ENCODE results near the gene KEAP1. TPM values are rescaled to one million over a fixed set of nuclear protein-coding genes. Genes with fewer than 3 reads are reported as not detected.
A peak's percentile ranks its signal among the peaks of the same experiment; 100 is the strongest.

The KEAP1 gene
- total and polyA plus RNA-seq, 2 of the 13 experiments (the other 11 are each of a cell fraction or from before 2014, with no cell fraction given) = 56.7 to 72.9 TPM

DNA sequence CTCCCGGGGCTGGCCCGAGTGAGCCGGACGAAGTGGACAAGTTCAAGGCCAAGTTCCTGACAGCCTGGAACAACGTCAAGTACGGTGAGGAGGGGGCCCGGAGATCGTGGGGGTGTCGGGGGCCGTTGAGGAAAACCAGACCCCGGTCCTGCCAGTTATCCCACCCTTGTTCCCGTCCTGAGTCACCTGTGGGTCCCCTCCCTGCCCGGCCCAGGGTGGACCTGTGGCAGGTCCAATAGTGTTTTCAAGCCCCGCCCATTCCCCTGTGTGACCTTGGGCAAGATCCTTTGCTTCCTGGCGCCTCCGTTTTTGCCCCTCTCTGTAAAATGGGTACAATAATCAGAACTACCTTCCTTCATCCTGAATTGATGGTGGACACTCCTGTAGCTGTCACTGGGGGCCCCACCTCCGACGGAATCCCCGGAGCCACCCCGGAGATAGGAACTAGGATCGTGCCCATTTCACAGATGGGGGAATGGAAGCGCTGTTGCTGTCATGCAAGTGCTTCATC, 41.1 kb upstream of the KEAP1 start (continued):
- TF ChIP-seq ZNF841 (CRISPR knock-in tag; IDR thresholded peaks at IDR 0.05; ENCODE audit: borderline replicate concordance) (no peak), ZMYM3 (CRISPR knock-in tag; IDR thresholded peaks at IDR 0.05) (peak; percentile 94), JUNB (CRISPR knock-in tag; IDR thresholded peaks at IDR 0.05; ENCODE audit: borderline replicate concordance) (no peak), HNRNPUL1 (IDR thresholded peaks at IDR 0.05; ENCODE audit: low read depth, low read length) (no peak), AKAP8 (CRISPR knock-in tag; IDR thresholded peaks at IDR 0.05) (no peak), SUZ12 (IDR thresholded peaks at IDR 0.05; ENCODE audit: low read depth, low read length) (no peak), NFATC3 (CRISPR knock-in tag; IDR thresholded peaks at IDR 0.05) (no peak), TARDBP (CRISPR knock-in tag; IDR thresholded peaks at IDR 0.05) (peak; percentile 56; the same call in 1 of the 2 replicates), HDAC6 (IDR thresholded peaks at IDR 0.05; ENCODE audit: low read depth, low read length) (no peak), MEIS2 (CRISPR knock-in tag; IDR thresholded peaks at IDR 0.05) (no peak), SAP130 (CRISPR knock-in tag; IDR thresholded peaks at IDR 0.05; ENCODE audit: low read depth) (peak; percentile 39; the same call in 1 of the 2 replicates)
- TF ChIP-seq, protein P1, sequence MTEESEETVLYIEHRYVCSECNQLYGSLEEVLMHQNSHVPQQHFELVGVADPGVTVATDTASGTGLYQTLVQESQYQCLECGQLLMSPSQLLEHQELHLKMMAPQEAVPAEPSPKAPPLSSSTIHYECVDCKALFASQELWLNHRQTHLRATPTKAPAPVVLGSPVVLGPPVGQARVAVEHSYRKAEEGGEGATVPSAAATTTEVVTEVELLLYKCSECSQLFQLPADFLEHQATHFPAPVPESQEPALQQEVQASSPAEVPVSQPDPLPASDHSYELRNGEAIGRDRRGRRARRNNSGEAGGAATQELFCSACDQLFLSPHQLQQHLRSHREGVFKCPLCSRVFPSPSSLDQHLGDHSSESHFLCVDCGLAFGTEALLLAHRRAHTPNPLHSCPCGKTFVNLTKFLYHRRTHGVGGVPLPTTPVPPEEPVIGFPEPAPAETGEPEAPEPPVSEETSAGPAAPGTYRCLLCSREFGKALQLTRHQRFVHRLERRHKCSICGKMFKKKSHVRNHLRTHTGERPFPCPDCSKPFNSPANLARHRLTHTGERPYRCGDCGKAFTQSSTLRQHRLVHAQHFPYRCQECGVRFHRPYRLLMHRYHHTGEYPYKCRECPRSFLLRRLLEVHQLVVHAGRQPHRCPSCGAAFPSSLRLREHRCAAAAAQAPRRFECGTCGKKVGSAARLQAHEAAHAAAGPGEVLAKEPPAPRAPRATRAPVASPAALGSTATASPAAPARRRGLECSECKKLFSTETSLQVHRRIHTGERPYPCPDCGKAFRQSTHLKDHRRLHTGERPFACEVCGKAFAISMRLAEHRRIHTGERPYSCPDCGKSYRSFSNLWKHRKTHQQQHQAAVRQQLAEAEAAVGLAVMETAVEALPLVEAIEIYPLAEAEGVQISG (CRISPR knock-in tag; IDR thresholded peaks at IDR 0.05) = no peak

Measured in HepG2 (cell line).